ENCODE results near the gene FAS. TPM values are rescaled to one million over a fixed set of nuclear protein-coding genes. Genes with fewer than 3 reads are reported as not detected.

The FAS gene
- total and polyA plus RNA-seq, 2 experiments from 2014 or later = 7.3 to 14.1 TPM

DNA sequence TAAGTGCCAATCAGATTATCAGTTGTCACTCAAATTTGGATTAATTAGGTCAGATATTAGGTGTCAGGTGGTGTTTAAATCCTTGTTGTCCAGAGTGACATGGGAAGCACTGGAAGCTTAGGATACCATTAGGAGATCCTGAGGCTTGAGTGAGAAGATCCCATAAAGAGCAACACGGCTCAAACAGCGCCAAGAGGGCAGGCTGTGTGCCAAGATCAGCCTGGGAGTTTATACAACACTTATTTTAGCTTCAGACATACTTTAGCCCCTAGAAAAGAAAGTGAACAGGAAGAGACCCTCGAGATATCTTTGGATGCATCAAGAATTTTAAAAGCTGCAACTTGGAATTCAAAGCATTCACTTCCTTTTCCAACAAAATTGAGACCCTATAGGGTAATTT lies 23.8 kb upstream of the FAS start:
- DNase-seq (ENCODE audit: low spot score) = no peak
- H3K27ac ChIP-seq = no peak overlapping the region
- TF ChIP-seq CTCF (IDR thresholded peaks at IDR 0.05; ENCODE audit: poor library complexity) (no peak), EZH2phosphoT487 (IDR thresholded peaks at IDR 0.05; ENCODE audit: low read depth, severe bottlenecking, unreplicated experiment) (no peak), EZH2 (IDR thresholded peaks at IDR 0.05; ENCODE audit: borderline replicate concordance) (no peak)

DNA sequence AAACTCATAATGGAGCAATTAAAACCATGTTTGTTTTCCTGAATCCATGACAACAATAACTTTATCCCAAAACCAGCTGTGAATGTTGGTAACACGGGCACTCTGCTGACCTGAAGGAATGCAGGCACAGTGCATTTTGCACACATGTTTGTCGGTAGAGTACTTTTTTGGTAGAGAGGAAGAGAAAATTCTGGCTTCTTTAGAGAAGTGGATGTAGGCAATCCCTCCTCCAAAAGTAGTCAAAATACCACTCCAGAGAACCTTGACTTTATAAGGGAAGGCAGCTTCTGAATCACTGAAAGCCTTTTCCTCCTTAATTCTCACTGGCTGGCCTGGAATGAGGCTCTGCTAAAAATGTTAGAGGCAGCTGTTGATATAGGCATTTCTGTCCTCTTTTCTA lies 22.2 kb upstream of the FAS start:
- no peaks in the 10 kb centered on the region for H3K79me2 ChIP-seq
- no peak overlapping the region for H3K4me3 ChIP-seq
- TF ChIP-seq EZH2phosphoT487 (IDR thresholded peaks at IDR 0.05; ENCODE audit: low read depth, severe bottlenecking, unreplicated experiment) (no peak), EZH2 (IDR thresholded peaks at IDR 0.05; ENCODE audit: borderline replicate concordance) (no peak), CTCF (IDR thresholded peaks at IDR 0.05; ENCODE audit: poor library complexity) (no peak)
- no peaks in the 10 kb centered on the region for H3K9me2 ChIP-seq (replicated peaks; ENCODE audit: insufficient read depth)
- peaks cover 7% of the 10 kb centered on the region for H3K4me1 ChIP-seq (ENCODE audit: insufficient read depth)
- DNase-seq (ENCODE audit: low spot score) = no peak
- no peak overlapping the region for H3K4me2 ChIP-seq
- no peaks in the 10 kb centered on the region for H4K20me1 ChIP-seq (ENCODE audit: insufficient read depth, poor library complexity, severe bottlenecking)
- H2AFZ ChIP-seq = no peak overlapping the region
- no peak overlapping the region for H3K27ac ChIP-seq
- H3K27me3 ChIP-seq = no peaks in the 10 kb centered on the region
- WGBS (ENCODE audit: low lambda C conversion rate, missing lambda C conversion rate) = 76% methylated on average over 2 of the region's 2 CpGs
- H3K36me3 ChIP-seq (replicated peaks; ENCODE audit: insufficient read depth, low read depth) = no peaks in the 10 kb centered on the region
- no peaks in the 10 kb centered on the region for H3K9me3 ChIP-seq (ENCODE audit: low read depth)

More for the DNA sequence above, 23.8 kb upstream of the FAS start:
- 55% methylated on average over 3 of the region's 3 CpGs for WGBS (ENCODE audit: low lambda C conversion rate, missing lambda C conversion rate)
- Histone ChIP-seq H3K4me2 (no peak overlapping the region), H4K20me1 (ENCODE audit: insufficient read depth, poor library complexity, severe bottlenecking) (no peaks in the 10 kb centered on the region), H3K36me3 (replicated peaks; ENCODE audit: insufficient read depth, low read depth) (no peaks in the 10 kb centered on the region), H3K27me3 (no peaks in the 10 kb centered on the region), H3K79me2 (no peaks in the 10 kb centered on the region), H2AFZ (no peak overlapping the region), H3K9me2 (replicated peaks; ENCODE audit: insufficient read depth) (no peaks in the 10 kb centered on the region), H3K4me1 (ENCODE audit: insufficient read depth) (peaks cover 7% of the 10 kb centered on the region), H3K4me3 (no peak overlapping the region), H3K9me3 (ENCODE audit: low read depth) (no peaks in the 10 kb centered on the region)

DNA sequence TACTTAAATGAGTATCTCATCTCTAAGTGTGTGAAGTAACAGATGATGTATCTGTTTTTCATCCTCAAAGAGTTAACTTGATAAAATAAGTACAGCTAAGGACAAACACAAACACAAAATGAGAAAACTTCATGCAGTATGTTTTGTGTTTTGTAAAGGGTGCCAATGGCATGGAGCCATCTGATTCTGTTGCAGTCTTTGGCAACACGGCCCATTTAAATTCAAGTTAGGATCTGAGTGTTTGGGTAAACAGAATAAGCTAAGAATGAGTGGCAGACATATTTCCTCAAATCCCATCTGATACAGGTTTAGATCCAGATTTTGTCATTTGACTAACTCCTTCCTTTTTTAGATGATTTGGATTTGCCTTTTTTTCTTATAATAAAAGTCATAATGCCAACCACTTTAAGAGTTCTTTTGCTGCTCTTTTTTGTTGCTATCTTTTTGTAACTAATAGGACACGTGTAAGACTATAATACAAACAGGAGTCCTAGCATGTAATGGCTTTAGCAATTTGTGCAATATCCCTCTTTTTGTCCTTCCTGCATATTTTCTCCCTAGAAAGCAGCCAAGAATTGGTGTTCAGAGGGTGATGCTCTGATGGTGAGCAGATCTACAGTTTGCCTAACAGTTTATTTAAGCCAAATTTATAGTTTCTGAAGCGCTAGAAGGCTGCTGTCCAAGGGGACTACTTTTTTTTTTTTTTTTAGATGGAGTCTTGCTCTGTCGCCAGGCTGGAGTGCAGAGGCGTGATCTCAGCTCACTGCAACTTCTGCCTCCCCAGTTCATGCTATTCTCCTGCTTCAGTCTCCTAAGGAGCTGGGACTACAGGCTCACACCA lies 19.2 kb upstream of the FAS start:
- no peak for DNase-seq (ENCODE audit: low spot score)
- Histone ChIP-seq H4K20me1 (ENCODE audit: insufficient read depth, poor library complexity, severe bottlenecking) (no peaks in the 10 kb centered on the region), H3K4me1 (ENCODE audit: insufficient read depth) (no peaks in the 10 kb centered on the region), H3K9me3 (ENCODE audit: low read depth) (no peaks in the 10 kb centered on the region), H3K79me2 (no peaks in the 10 kb centered on the region), H3K27me3 (no peaks in the 10 kb centered on the region), H3K9me2 (replicated peaks; ENCODE audit: insufficient read depth) (no peaks in the 10 kb centered on the region), H2AFZ (no peak overlapping the region), H3K27ac (no peak overlapping the region), H3K36me3 (replicated peaks; ENCODE audit: insufficient read depth, low read depth) (no peaks in the 10 kb centered on the region), H3K4me3 (no peak overlapping the region), H3K4me2 (no peak overlapping the region)
- 66% methylated on average over 5 of the region's 5 CpGs for WGBS (ENCODE audit: low lambda C conversion rate, missing lambda C conversion rate)
- TF ChIP-seq EZH2phosphoT487 (IDR thresholded peaks at IDR 0.05; ENCODE audit: low read depth, severe bottlenecking, unreplicated experiment) (no peak), EZH2 (IDR thresholded peaks at IDR 0.05; ENCODE audit: borderline replicate concordance) (no peak), CTCF (IDR thresholded peaks at IDR 0.05; ENCODE audit: poor library complexity) (no peak)

Data from hepatocyte (in vitro differentiated cells).